NCI-H2107 treated with DMSO at 0.1 percent for 48 hours (cell line): ENCODE measurements around the gene CKAP5.
"Not testable (repeated sequence)": the region's sequence is repeated elsewhere in the genome, so short reads cannot be mapped to it uniquely, and the experiment has no call there.

ENCODE experiments used
- DNase-seq: peaks from one replicate; lab custom pipeline; 2025; ENCODE audit not compliant: unreplicated experiment; lab: John Stamatoyannopoulos, UW

The CKAP5 gene

DNA sequence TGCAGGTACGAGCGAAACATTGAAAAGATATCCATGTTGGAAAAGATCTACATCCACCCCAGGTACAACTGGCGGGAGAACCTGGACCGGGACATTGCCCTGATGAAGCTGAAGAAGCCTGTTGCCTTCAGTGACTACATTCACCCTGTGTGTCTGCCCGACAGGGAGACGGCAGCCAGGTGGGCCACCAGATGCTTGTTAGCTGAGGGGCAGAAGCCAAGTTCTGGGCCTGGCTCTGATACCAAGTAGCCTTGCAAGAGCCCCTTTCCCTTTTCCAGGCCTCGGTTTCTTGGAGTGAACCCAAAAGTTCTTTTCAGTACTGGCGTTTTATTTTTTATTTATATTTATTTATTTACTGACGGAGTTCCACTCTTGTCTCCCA lies 117.4 kb downstream of the CKAP5 start:
- no peak for DNase-seq

DNA sequence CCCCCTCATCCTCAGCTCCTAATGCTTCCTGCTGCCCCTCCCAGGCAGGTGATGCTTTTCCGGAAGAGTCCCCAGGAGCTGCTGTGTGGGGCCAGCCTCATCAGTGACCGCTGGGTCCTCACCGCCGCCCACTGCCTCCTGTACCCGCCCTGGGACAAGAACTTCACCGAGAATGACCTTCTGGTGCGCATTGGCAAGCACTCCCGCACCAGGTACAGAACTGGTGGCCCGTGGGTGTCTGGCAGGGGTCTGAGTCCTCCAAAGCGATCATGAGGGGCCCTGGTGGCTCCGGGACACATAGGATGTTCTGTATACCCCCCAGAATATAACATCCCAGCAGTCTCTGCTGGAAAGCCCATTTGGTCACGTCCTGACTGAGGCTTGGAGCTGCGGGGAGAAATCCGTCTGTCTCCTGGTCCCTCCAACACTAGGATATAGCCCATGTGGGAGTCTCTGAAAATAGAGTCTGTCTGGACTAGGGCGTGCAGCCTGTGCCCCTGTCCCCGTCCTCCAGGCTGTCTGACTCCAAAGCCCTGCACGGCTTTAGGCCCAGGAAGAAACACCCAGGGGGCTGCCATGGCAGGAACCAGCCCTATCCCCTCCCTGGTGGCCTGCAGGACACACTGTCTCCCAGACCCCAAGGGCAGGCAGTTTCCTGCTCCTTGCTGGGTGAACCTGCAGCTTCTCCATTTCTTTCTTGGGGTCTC lies 118.0 kb downstream of the CKAP5 start:
- DNase-seq = no peak

DNA sequence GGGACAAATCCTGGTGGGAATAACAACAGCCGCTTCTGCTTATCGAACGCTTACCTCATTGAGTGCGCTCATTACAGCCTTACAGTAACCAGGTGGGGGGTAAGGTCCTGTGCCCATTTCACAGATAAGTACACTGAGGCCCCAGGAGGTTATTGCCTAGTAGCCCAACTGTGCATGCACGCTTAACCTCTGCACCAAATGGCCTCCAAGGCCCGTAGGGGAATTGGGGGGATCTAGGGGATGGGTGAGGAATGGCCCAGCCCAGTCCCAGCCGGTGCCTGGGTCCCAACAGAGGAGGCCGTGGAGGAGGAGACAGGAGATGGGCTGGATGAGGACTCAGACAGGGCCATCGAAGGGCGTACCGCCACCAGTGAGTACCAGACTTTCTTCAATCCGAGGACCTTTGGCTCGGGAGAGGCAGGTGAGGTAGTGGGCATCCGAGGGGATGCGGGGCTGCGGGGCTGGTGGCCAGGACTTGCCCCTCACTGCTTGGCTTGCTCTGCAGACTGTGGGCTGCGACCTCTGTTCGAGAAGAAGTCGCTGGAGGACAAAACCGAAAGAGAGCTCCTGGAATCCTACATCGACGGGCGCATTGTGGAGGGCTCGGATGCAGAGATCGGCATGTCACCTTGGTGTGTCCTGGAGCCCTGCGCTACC lies 119.7 kb downstream of the CKAP5 start:
- DNase-seq = no peak

DNA sequence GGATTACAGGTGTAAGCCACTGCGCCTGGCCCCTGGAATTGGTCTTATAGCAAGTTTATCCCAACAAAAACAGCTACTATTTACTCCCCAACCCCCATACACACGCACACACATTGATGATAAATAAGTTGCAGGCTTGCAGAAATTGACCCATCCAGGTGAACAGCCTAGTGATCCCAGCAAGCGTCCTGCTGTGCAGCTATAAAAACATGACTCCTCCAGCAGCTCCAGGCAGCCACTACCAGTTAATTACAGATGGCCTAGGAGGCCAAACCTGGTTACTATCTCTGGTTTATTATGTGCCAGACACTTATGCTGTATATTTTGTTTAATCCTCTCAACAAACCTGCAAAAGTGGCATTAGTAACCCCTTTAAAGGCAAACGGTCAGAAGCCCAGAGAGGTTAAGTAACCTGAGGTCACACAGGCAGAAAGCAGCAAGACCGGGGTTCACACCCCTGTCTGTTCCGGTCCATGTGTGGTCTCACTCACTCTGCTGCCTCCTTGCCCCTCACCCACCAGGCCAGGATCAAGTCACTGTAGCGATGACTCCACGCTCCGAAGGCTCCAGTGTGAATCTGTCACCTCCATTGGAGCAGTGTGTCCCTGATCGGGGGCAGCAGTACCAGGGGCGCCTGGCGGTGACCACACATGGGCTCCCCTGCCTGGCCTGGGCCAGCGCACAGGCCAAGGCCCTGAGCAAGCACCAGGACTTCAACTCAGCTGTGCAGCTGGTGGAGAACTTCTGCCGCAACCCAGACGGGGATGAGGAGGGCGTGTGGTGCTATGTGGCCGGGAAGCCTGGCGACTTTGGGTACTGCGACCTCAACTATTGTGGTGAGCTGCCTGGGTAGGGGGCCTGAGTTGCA lies 120.5 kb downstream of the CKAP5 start:
- DNase-seq = no peak

DNA sequence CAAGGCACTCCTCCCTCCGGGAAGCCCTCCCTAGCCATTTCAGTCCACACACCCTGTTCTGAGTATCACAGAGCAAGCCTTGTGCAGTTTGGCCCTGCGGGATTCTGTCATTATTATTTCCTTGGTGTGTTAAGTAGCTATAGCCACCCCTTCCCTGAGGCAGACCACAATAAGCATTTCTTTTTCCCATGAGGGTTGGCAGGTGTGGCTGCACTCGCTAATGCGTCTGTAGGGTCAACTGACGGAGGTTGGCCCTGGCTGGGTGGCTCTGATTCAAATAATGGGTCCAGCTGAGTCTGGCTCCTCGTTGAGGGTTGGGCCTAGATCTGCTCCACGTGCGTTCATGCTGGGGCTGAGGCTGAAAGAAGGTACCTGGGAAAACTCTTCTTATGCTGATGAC lies 122.0 kb downstream of the CKAP5 start:
- peak; percentile 86 for DNase-seq

DNA sequence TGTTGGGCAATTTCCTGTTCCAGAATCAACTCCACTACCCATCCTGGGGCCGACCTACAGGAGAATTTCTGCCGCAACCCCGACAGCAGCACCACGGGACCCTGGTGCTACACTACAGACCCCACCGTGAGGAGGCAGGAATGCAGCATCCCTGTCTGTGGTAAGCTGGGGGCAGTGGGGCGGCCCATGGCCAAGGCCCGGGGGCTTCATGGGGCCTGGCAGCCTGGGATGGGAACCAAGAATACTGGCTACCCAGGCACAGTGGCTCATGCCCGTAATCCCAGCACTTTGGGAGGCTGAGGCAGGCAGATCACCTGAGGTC lies 122.8 kb downstream of the CKAP5 start:
- DNase-seq = no peak

DNA sequence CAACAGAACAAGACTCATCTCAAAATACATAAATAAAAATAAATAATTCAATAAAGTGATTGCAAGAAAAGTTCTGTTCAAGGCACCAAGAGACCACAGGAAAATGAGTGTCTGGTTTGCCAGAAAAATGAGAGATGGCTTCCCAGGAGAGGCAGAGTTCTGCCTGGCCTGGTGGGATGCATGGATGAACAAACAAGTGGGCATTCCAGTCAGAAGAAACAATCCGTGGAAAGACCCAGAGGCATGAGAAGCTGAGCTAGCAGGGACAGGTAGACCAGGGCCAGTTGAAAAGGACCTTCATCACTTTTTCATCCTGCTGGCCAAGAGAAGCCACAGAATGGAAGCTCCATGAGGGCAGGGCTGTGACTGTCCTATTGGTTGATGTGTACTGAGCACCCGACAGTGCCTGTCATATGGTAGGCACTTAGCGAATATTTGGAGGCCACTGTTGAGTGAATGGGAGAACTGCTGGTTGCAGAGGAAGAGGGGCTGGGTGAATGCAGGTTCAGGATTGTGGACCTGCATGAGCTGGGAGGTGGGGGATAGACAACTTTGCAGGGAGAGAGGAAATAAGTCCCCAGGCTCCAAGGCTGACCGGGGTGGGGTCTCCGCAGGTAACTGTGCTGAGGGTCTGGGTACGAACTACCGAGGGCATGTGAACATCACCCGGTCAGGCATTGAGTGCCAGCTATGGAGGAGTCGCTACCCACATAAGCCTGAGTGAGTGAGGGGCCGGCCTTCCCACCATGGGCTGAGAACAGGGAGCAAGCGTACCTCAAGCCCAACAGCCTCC lies 123.3 kb downstream of the CKAP5 start:
- no peak for DNase-seq

DNA sequence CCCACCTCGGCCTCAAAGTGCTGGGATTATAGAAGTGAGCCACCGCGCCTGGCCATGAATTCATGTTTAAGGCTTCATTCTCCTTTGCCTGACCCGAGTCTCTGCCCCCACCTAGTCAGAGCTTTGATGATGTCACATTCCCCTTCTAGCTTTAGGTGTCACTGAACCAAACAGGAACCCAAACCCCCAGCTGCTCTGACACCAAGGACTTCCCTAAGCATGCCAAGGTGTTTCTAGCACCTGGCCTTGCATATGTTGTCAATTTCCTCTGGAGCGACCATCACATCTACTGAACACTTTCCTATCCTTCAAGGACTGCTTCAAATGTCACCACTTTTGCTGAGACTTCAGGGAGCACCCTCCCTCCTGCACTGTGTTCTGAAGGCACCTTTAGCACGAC lies 124.8 kb downstream of the CKAP5 start:
- no peak for DNase-seq

DNA sequence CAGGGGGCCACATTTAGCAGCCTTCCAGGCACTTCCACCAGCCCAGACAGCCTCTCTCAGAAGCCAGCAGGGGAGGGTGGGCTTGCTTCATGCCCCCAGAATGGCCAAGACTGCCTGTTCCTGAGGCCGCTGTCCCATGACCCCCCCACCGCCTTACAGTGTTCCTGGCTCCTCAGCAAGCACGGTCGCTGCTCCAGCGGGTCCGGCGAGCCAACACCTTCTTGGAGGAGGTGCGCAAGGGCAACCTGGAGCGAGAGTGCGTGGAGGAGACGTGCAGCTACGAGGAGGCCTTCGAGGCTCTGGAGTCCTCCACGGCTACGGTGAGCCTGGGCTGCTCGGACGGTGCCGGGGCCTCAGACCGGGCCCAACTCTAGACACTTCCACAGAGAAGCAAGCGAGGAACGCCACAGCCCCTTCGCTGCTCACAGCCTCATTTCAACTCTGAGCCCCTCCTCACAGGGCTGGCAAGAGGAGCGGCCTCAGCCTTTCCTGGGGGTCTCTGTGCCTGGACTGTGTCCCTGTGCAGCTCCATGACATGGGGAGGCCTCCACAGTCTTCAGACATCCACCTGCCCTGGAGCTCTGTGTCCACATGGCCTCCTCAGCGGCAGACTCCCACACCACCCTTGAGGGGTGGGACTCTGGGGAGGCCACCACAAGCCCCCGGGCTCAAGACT lies 126.4 kb downstream of the CKAP5 start:
- DNase-seq = no peak

DNA sequence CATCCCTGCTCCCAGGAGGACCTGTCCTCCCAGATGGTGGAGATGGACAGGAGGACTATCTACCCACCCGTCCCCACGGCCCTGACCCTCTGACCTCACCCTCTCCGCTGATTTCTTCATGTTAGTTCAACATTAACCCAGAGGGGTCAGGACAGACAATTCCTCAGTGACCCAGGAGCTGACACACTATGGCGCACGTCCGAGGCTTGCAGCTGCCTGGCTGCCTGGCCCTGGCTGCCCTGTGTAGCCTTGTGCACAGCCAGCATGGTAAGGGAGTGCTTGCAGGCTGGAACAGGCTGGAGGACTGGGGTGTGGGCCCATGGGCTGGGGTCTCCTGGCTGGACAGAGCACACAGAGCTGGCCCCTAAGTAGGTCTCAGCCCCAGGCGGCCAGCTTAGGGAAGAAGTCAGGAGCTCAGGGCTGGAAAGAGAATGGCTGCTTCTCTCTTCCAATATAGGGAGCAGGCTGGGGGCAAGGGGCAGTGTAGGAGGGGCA lies 127.0 kb downstream of the CKAP5 start, which contains the start of gene F2:
Gene F2, plus strand, starts transcription at position 166 of the 495 bp plus-strand sequence. Its CDS starts 23 bp downstream, at position 189.
- DNase-seq = no peak

DNA sequence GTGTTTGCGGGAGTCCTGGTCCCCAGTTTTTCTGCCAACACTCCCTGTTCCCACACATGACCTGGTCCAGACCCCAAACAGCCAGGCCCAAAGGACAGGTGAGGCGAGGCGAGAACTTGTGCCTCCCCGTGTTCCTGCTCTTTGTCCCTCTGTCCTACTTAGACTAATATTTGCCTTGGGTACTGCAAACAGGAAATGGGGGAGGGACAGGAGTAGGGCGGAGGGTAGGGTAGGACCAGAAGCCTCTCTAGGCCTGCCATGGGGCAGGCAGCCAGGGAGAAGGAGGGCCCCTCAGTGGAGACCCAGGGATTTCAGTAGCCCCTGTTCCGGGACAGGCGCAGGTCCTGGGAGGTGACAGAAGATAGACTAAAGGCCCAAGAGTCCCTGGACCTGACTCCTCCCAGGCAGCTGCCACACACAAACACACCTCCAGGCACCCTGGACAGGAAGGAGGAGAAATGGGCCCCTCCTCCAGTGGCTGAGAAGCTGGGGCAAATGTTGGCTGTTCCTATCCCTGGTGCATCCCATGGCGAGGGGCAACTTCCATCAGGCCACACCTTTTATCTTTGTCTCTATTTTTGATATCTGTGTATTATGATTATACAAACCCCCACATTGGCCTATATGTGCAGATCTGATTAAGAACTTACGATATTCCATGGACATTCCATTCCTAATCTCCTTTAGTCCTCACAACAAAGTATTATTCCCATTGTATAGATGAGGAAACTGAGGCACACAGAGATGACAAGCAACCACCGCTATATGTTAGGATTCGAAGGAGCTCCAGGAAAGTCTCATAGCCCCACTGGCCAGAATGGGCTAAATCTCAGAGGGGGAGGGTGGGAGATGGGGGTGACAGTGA lies 127.7 kb downstream of the CKAP5 start:
- DNase-seq = no peak

DNA sequence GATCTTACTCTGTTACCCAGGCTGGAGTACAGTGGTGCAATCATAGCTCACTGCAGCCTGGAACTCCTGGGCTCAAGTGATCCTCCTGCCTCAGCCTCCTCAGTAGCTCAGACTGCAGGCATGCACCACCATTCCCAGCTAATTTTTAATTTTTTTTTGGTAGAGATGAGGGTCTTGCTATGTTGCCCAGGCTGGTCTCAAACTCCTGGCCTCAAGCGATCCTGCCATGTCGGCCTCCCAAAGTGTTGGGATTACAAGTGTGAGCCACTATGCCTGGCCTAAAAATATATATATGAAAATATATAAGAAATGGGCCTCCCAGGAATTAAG lies 128.3 kb downstream of the CKAP5 start:
- not testable (repeated sequence) for DNase-seq

DNA sequence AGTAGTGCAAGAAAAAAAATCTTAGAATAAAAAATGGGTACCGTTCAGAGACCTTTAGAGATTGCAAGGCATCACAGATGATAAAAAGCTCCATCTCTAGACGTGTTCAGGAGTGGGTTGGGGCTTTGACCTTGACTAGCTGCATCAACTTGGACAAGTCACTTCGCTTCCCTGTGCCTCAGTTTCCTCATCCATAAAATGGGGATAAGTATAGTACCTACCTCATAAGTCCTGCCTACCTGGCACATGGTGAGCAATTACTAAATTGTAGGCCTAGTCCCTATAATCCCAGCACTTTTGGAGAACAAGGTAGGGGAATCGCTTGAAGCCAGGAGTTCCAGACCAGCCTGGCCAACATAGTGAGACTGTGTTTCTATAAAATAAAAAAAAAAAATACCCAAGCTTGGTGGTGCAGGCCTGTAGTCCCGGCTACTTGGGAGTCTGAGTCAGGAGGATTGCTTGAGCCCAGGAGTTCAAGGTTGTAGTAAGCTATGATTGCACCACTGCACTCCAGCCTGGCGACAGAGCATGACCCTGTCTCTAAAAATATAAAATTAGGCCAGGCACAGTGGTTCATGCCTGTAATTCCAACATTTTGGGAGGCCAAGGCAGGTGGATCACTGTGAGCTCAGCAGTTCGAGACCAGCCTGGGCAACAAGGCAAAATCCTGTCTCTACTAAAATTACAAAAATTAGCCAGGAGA lies 133.1 kb downstream of the CKAP5 start:
- DNase-seq = no peak

DNA sequence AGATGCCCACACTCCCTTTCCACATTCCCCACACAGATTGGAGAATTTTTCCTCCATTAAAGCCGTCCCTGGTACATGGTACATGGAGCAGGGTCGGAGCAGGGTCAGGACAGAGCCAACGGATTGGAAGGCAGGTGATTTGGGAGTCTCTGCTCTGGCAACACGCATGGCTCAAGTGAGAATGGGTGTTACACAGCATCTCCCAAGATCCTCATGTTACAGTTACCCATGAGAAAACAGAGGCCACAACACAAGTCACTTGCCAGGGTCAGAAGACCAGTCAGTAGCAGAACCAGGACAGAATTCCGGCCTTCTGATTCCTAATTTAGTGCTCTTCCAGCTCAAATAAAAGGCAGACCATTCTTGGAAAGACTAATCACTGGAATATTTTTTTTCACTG lies 134.8 kb downstream of the CKAP5 start:
- no peak for DNase-seq

DNA sequence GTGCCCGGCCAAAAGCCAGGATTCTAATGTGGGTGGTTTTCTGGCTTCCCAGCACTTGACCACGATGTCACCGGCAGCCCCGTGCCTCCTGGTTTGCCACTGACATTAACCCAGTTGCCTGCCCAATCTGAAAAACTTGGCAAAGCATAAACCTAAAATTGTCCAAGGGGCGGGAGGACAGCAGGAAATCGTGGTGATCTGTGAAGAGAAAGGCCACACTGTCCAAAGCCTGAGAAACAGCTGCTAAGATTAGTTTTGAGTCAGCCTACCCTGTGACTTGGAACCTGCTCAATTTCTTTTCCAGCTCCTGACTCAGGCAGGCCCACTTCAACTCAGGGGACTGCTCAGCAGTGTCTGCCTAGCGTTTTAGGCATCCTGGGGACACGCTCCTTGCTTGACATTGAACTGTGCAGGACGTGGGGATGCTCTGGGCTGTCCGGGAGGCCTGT lies 135.2 kb downstream of the CKAP5 start:
- no peak for DNase-seq

DNA sequence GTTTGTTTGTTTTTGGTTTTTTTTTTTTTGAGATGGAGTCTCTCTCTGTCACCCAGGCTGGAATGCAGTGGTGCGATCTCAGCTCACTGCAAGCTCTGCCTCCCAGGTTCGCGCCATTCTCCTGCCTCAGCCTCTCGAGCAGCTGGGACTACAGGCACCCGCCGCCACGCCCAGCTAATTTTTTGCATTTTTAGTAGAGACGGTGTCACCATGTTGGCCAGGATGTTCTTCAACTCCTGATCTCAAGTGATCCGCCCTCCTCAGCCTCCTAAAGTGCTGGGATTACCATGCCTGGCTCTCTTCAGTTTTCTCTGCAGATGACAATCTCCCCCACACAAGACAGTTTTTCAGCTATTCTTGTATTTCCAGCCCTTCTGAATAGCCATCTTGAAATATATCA lies 136.7 kb downstream of the CKAP5 start:
- not testable (repeated sequence) for DNase-seq

DNA sequence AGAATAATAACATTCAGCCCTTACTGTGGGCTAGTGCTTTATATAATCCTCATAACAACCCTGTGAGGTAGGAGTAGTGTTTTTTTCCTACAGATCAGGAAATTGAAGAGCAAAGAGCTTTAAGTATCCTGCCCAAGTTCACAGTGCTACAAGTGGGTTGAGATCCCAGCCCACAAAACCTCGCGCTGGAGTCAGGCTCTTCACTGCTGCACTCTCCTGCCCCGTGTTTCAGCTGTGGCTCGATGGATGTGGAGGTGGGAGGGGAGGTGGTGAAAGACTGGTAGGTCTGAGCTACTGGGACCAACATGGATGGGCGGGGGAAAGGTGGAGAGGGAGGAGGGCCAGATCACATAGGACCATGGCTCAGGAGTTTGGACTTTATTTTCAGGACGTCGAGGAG lies 139.2 kb downstream of the CKAP5 start:
- DNase-seq = no peak

DNA sequence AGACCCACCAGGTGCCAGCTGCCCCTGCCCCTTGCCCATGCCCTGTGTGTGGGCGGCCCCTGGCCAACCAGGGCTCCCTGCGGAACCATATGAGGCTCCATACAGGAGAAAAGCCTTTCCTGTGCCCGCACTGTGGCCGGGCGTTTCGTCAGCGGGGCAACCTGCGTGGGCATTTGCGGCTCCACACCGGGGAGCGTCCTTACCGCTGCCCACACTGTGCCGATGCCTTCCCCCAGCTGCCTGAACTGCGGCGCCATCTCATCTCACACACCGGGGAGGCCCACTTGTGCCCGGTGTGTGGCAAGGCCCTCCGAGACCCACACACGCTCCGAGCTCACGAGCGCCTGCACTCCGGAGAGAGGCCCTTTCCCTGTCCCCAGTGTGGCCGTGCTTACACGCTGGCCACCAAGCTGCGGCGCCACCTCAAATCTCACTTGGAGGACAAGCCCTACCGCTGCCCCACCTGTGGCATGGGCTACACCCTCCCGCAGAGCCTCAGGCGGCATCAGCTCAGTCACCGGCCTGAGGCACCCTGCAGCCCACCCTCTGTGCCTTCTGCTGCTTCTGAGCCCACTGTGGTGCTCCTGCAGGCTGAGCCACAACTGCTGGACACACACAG lies 140.9 kb downstream of the CKAP5 start:
- DNase-seq = no peak
